C4-2B (cell line): ENCODE data around the gene DRD4.
A peak's percentile ranks its signal among the peaks of the same experiment; 100 is the strongest.

ENCODE experiments used
- H3K27ac ChIP-seq: fragments of 450-650 bp; 2 replicates; pipeline ENCODE4 v1.5.1; 2017
- ZFX ChIP-seq: fragments of 450-650 bp; IDR thresholded peaks from 2 replicates; pipeline ENCODE4 v1.6.1; 2017
- TF ChIP-seq, protein P1 (sequence below): fragments of 450-650 bp; conservative IDR thresholded peaks from 2 replicates; pipeline ENCODE4 v1.5.1; 2017; ENCODE audit warnings: mild to moderate bottlenecking

The DRD4 gene

DNA sequence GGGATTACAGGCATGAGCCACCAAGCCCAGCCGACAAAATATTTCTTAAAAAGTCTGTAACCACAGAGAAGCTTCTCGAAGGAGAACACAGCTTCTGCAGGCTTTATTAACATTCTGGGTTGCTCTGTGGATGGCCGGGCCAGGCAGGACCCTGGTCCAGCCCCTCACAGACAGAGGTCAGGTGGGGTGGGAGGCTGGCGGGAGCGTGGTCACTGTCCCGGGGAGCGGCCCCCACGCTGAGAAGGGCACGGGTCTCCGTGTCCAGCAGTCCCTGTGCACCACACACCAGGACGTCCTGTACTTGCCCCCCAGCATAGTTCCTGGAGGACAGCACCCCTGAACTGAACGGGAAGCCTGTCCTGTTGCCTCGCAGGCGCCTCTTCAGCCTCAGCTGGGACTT lies 19.4 kb downstream of the DRD4 start:
- TF ChIP-seq ZFX, result no peak
- TF ChIP-seq, protein P1, sequence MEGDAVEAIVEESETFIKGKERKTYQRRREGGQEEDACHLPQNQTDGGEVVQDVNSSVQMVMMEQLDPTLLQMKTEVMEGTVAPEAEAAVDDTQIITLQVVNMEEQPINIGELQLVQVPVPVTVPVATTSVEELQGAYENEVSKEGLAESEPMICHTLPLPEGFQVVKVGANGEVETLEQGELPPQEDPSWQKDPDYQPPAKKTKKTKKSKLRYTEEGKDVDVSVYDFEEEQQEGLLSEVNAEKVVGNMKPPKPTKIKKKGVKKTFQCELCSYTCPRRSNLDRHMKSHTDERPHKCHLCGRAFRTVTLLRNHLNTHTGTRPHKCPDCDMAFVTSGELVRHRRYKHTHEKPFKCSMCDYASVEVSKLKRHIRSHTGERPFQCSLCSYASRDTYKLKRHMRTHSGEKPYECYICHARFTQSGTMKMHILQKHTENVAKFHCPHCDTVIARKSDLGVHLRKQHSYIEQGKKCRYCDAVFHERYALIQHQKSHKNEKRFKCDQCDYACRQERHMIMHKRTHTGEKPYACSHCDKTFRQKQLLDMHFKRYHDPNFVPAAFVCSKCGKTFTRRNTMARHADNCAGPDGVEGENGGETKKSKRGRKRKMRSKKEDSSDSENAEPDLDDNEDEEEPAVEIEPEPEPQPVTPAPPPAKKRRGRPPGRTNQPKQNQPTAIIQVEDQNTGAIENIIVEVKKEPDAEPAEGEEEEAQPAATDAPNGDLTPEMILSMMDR, result no peak
- no peak overlapping the region for H3K27ac ChIP-seq

DNA sequence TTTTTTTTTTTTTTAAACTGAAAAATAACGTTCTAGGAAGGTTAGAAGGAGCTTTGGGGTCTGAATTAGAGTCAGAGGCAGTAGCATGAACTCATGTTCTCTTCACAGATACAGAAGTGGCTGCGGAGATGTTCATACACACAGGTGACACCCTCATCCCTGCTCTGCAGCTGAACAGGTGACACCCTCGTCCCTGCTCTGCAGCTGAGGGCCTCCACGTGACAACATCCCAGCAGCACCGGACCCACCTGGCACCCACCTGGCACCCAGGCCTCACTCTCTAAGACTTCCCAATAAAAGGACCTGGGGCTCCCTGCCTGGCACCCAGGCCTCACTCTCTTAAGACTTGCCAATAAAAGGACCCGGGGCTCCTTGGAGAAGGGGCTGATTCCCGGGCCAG lies 19.8 kb downstream of the DRD4 start:
- TF ChIP-seq, protein P1, result no peak
- TF ChIP-seq ZFX, result no peak

DNA sequence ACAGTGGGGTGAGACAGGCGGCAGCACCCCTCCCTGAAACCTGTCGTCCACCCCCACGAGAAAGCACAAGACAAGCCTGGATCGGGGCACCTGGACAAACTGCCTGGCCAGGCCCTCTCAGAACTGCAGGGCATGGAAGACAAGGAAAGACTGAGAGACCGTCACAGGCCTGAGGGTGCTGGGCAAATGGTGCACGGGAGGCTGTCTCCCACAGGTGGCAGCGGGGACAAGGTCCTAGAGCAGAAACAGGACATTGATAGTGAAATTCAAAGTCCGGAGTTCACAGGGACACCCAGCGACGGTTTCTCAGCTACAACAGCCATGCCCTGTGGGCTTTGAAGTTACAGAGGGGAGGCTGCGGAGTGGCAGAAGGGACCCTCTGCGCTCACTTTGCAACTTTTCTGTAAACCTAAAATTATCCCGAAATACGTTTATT lies 20.6 kb downstream of the DRD4 start:
- no peak for TF ChIP-seq ZFX
- TF ChIP-seq, protein P1, result no peak
- no peak overlapping the region for H3K27ac ChIP-seq

More for the DNA sequence above, 19.8 kb downstream of the DRD4 start:
- no peak overlapping the region for H3K27ac ChIP-seq

DNA sequence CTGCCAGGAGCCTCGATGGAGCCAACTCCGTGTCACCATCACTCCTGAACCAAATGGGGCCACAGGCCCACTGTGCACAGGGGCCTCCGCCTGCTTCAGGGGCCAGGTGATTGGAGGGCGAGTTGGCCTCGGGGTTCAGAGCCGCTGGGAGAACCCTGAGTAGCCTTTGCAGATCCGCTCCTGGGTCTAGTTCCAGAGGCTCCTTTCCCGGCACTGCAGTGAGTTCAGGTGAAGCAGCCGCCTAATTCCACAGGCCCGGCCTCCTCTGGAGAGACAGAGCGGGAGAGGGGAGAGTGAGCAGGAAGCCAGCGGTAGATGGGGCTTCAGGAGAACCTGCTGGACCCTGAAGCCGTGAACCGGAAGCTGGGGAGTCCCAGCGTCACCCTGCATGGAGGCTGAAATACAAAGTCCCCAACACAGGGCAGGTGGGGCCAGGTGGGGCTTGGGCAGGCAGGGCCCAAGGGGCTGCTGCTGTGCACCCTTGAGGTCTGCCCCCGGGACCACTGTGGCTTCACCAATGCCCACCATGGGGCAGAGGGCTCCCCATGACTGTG lies 22.5 kb downstream of the DRD4 start:
- H3K27ac ChIP-seq, result no peak overlapping the region
- TF ChIP-seq, protein P1, result no peak
- no peak for TF ChIP-seq ZFX

DNA sequence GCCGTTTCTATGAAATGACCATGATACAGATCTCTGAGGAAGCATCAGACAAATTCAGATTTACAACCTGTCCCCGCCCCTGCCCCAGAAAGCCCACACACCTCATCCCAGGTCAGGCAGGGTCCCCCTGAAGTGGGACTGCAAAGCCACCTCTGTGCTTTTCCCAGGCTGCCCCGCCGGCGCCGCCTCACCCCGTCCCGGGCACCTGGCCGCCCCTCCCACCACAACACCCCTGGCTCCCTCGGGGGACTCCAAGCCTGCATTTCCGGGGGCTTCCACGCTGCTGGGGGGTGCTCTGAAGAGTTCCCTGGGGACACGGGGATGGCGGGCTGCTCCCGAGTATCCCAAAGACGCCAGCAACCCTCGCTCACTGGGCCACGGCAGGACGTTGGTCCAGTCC lies 23.2 kb downstream of the DRD4 start:
- no peak overlapping the region for H3K27ac ChIP-seq
- TF ChIP-seq, protein P1, result no peak
- TF ChIP-seq ZFX, result no peak

DNA sequence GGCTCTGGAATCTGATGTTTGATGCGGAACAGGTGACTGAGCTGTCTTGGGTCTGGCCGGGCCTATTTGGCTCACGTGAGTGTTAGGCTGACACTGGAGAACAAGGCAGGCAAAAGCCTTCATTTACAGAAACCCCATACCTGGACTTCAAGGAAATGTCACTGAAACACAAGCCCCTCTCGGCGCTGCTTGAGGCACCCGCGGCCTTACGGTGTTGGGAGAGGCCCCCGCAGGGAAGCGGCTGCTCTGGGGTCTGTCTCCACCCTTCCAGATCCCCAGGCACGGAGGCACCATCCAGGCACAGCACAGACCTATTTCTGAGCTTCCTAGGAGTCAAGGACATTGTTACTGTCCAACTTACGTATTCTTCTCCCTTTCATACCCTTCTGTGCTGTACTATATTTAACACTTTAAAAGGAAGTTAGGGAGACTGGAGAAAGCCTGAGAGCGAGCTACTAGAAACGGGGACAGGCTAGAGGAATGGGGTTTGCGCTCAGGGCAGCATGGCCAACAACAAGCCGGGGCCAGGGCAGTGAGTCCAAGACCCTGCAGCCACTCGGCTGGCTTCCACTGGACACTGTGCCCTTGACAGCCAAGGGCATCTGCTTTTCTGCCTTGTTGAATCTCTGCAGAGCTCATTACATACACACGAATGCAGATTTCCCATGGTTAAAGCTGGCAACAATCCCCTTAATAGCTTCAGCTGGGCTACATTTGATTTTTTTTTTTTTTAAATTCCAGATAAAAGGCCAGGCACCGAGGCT lies 23.8 kb downstream of the DRD4 start:
- TF ChIP-seq, protein P1, result no peak
- no peak for TF ChIP-seq ZFX
- no peak overlapping the region for H3K27ac ChIP-seq

DNA sequence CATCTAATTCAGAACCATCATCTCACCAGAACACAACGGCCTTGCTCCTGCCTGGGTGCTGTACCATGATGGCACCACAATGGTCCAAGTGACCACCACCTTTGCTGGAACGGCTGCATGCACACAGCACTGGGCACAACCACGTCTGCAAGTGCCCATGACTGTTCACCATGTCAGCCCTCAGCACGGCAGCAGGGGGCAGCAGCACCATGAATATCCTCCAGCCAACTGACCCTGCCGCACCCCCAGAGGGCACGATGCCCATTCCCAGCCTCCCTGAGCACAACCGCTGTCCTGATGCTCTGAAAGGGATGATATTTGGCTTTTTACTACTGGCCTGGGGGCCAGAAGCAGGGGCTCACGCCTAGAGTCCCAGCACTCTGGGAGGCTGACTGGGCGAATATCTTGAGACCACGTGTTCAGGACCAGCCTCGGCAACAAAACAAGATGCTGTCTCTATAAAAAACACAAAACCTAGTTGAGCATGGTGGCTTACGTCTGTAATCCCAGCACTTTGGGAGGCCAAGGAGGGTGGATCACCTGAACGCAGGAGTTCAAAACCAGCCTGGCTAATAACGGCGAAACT lies 25.7 kb downstream of the DRD4 start:
- no peak overlapping the region for H3K27ac ChIP-seq
- TF ChIP-seq ZFX, result no peak
- TF ChIP-seq, protein P1, result peak; percentile 85
